ENCODE measurements around the gene CTAGE8. TPM values are rescaled to one million over a fixed set of nuclear protein-coding genes. Genes with fewer than 3 reads are reported as not detected.
"Not testable (repeated sequence)": the region's sequence is repeated elsewhere in the genome, so short reads cannot be mapped to it uniquely, and the experiment has no call there.

CTAGE8 gene
- total RNA-seq, 2 donors from 2014 or later, result 0.28 to 0.61 TPM

DNA sequence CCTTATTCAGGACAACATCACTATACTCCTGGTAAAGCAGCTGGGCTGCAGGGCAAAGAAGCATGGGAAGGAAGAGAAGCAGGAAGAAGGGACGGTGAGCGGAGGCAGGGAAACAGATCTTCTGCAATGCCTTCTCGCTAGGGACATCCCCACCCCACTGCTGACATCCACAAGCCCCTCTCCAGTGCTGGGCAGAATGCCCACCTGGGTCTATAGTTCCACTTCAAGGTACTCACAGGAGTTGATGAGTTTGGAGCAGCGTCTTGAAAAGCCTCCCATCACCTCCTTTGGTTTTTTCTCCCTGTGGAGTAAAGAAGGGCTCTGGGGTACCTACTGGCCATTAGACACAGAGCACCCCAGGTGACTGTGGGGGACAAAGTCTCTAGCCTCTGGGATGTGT is 13.4 kb upstream of the CTAGE8 start:
- not testable (repeated sequence) for H3K36me3 Mint-ChIP-seq (ENCODE audit: low read depth); H3K27ac Mint-ChIP-seq; H3K27me3 Mint-ChIP-seq; ATAC-seq (replicated peaks); H3K9me3 Mint-ChIP-seq; H3K4me1 Mint-ChIP-seq; H3K4me3 Mint-ChIP-seq

DNA sequence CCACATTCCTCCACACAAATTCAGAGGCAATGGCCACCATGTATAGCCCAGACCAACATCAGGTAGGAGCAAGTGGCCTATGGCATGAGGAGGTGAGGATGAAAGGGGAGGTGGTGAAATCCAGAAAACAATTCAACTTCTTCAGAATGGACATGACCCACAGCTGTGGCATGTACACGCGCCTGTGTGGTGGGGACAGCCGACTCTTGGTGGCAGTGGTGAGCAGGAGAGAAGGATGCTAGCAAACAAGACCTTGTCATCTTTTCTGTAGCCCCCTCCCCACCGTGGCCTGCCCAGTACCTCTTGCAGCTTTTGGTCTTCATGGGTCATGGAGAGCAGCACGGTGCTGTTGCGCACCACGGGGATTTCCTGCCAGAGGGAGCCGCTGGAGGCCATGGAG is 12.9 kb upstream of the CTAGE8 start:
- not testable (repeated sequence) for H3K27ac Mint-ChIP-seq

DNA sequence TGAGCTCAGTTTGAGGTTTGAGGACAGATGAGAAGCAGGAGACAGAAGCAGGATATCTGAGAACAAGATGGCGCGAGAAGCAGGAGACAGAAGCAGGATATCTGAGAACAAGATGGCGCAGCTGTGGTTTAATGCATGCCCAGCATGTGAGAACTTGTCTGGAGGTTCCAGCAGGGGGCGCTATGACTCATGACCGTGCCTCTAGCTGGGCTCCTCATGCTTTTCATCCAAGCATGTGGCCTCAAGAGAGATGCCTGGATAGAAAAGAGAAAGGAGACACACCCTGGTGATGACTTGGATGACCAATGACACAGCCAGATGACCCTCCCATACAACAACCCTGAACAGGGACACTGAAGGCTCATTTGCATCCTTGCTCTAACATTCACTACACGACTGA is 10.9 kb upstream of the CTAGE8 start:
- H3K27me3 Mint-ChIP-seq; H3K9me3 Mint-ChIP-seq; H3K36me3 Mint-ChIP-seq (ENCODE audit: low read depth); H3K4me3 Mint-ChIP-seq; H3K27ac Mint-ChIP-seq; H3K4me1 Mint-ChIP-seq: not testable (repeated sequence)
- peak; percentile 60 for ATAC-seq (replicated peaks)

More for the DNA sequence above, 12.9 kb upstream of the CTAGE8 start:
- not testable (repeated sequence) for H3K4me1 Mint-ChIP-seq; H3K9me3 Mint-ChIP-seq; H3K36me3 Mint-ChIP-seq (ENCODE audit: low read depth); ATAC-seq (replicated peaks); H3K4me3 Mint-ChIP-seq; H3K27me3 Mint-ChIP-seq

DNA sequence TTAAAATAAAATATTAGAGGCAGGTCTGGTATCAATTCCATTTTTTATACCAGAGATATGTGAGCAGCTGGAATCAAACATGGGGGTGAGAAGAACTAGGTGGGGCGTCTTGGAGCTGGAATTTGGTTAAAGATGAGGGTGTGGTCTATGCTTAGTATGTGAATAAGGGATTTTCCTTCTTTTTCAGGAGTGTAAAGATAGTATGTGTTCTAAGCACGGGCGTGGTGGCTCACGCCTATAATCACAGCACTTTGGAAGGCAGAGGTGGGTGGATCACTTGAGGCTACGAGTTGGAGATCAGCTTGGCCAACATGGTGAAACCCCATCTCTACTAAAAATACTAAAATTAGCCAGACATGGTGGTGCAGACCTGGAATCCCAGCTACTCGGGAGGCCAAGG is 6.2 kb upstream of the CTAGE8 start:
- not testable (repeated sequence) for H3K36me3 Mint-ChIP-seq (ENCODE audit: low read depth); H3K27ac Mint-ChIP-seq; ATAC-seq (replicated peaks); H3K4me3 Mint-ChIP-seq; H3K4me1 Mint-ChIP-seq; H3K9me3 Mint-ChIP-seq; H3K27me3 Mint-ChIP-seq

DNA sequence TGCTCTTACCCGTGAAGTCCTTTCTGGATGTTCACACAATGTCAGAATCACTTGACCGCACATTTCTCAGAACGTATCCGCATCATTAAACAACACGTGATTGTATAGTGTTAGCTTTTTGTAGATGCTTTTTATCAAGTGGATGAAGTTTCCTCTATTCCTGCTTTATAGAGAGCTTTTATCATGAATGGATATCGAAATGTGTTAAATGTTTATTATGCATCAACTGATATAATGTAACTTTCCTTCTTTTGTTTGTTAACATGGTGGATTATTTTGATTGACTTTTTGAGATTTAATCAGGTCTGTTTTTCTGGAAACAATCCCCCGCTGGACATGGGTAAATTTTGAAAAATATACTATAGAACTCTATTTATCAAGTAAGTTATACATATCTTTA is 4.4 kb downstream of the CTAGE8 start, which contains the start of gene OR2A7:
Gene OR2A7, minus strand, starts transcription at position 101 of the 400 bp plus-strand sequence. CDS start 5,164 bp downstream, outside the sequence.
- not testable (repeated sequence) for H3K36me3 Mint-ChIP-seq (ENCODE audit: low read depth); ATAC-seq (replicated peaks); H3K4me1 Mint-ChIP-seq; H3K9me3 Mint-ChIP-seq; H3K4me3 Mint-ChIP-seq; H3K27ac Mint-ChIP-seq; H3K27me3 Mint-ChIP-seq

DNA sequence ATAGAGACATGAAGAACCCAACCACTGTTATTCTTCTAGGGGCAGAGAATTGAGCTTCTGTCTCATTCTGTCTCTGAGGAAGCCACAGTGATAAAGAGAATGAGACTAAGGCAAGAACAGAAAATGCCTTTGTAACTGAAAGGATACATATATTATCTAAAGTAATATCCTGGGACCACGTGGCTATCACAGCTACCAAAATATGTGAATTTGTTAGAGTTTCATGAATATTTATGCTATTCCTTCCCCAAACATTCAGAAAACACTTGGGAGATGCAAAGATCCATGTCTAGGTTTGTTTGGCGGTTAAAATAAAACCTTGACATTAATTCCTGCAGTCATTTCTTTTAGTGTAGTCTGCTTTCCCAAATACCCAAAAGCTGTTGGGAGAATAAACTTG is 7.0 kb downstream of the CTAGE8 start:
- H3K36me3 Mint-ChIP-seq (ENCODE audit: low read depth); H3K4me3 Mint-ChIP-seq; H3K9me3 Mint-ChIP-seq; H3K27ac Mint-ChIP-seq; ATAC-seq (replicated peaks); H3K27me3 Mint-ChIP-seq; H3K4me1 Mint-ChIP-seq: not testable (repeated sequence)

DNA sequence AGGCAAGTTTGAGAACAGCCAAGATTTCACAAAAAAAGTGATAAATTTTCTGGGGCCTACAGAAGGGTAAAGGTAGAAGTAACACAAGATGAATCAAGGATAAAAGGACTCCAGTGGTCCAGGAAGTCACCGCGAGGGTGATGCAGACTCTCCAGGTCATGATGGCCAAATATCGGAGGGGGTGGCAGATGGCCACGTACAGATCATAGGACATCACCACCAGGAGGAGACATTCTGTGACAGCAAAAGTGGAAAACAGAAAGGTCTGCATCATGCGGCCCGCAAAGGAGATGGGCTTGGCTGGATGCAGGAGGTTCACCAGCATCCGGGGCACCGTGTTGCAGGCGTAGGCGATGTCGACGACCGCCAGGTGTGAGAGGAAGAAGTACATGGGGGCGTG is 10.0 kb downstream of the CTAGE8 start:
- H3K4me1 Mint-ChIP-seq; H3K27ac Mint-ChIP-seq; H3K36me3 Mint-ChIP-seq (ENCODE audit: low read depth); H3K9me3 Mint-ChIP-seq; ATAC-seq (replicated peaks); H3K27me3 Mint-ChIP-seq; H3K4me3 Mint-ChIP-seq: not testable (repeated sequence)

DNA sequence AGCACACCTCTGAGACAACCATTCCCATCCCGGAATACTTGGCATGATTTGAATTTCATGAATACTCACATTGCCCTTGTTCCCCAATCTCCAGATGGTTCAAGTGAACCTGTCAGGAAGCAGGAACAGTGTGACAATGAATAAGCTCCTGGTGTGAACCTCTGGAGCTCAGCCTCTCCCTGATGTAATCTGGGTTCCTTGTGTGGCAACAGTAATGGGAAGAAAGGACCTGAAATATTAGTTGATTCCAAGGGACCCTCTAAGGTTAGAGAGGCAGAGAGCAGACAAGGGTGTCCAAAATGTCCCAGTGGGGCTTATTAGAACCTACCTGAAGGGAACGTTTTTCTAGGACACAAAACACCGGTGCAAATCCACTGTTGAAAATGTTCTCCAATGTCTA is 13.0 kb downstream of the CTAGE8 start:
- no peak for ATAC-seq (replicated peaks)
- no peaks in the 10 kb centered on the region for H3K4me1 Mint-ChIP-seq
- no peaks in the 10 kb centered on the region for H3K27me3 Mint-ChIP-seq
- H3K36me3 Mint-ChIP-seq (ENCODE audit: low read depth), result no peaks in the 10 kb centered on the region
- H3K4me3 Mint-ChIP-seq, result no peak overlapping the region
- H3K9me3 Mint-ChIP-seq, result no peaks in the 10 kb centered on the region
- no peak overlapping the region for H3K27ac Mint-ChIP-seq

DNA sequence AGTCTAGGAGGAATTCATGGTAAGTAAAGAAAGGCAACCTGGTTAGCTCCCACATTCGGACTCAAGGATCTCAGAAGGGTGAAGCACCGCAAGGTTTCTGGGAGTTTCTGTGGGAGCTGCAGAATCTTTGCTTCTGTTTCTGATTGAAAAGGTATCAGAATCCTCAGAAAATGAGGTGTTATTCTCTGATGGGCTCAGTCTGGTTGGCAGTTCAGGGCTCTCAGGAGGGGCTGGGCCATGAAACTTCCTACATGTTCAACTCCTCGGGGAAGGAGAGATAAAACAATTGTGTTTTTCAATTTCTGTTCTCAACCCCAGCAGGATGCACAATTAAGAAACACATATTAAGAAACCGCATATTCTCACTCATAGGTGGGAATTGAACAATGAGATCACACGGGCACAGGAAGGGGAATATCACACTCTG is 13.6 kb downstream of the CTAGE8 start:
- H3K27me3 Mint-ChIP-seq, result no peaks in the 10 kb centered on the region

DNA sequence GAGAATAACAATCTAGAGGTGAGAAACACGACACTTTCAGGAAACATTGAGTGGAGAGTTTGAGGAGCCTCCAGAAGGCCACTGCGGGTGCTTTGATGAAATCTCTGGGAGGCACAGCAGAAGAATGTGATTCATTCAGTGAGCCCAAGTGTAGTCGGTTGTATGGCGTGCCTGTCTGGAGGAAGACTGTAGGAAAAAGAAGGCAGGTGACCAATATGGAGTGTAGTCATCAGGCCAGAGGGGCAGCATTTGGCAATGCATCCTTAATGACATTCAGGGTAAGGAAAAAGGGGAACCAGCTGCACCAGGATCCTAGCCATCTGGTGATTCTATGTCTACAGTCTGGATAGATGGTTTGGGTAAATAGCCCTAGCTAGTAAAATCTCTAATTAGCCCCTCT is 16.8 kb downstream of the CTAGE8 start:
- not testable (repeated sequence) for ATAC-seq (replicated peaks); H3K4me3 Mint-ChIP-seq; H3K36me3 Mint-ChIP-seq (ENCODE audit: low read depth); H3K27ac Mint-ChIP-seq; H3K27me3 Mint-ChIP-seq; H3K9me3 Mint-ChIP-seq; H3K4me1 Mint-ChIP-seq

More for the DNA sequence above, 13.6 kb downstream of the CTAGE8 start:
- Mint-ChIP-seq H3K27ac (no peak overlapping the region), H3K9me3 (no peaks in the 10 kb centered on the region), H3K4me1 (no peaks in the 10 kb centered on the region), H3K4me3 (no peak overlapping the region), H3K36me3 (ENCODE audit: low read depth) (no peaks in the 10 kb centered on the region)
- no peak for ATAC-seq (replicated peaks)

DNA sequence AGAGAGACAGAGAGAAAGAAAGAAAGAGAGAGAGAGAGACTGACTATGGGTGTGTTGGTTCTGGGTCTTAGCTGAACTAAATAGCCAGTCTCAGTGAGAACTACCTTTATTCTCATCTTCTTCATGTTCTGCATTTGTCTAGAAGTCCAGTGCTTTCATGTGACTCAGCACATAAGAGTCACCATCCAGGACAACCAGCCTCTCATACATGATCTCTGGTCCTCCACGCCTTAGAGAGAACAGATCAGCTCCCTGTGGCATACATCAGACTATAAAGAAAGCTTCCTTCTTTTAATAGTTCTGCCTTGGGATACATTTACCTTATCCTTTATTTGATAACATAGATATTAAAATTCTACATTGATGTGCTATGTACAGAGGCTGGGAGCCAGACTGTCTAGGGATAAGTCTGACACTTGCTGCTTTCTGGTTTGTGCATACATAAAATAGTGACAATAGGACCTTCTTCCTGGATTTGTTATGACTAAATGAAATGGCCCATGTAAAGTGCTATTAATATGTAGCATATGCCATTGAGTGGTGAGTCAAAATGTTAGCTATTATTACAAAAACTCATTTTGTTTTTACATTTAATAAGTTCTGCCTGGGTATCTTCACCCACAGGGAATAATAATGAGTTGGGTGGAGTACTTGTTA is 21.3 kb downstream of the CTAGE8 start:
- not testable (repeated sequence) for H3K36me3 Mint-ChIP-seq (ENCODE audit: low read depth); ATAC-seq (replicated peaks); H3K4me1 Mint-ChIP-seq; H3K4me3 Mint-ChIP-seq; H3K27ac Mint-ChIP-seq; H3K9me3 Mint-ChIP-seq; H3K27me3 Mint-ChIP-seq

DNA sequence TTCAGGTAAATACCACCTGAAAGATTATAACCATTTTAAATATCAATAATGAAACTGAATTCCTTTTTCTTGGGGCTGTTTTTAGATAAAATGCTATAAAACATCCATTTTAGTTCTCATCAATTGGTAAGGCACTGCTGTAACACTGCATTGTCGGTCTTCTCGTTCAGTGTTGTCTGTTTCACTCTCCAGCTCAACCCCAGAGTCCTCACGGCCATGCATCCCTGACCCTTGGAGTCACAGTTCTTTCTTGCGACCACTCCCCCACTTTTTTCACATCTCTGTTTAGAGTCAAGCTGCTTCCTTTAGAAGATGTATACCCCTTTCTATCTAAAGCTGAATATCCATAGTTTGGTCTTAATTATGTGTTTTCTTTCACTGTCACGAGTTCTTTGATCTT is 22.1 kb downstream of the CTAGE8 start:
- H3K27ac Mint-ChIP-seq; H3K4me1 Mint-ChIP-seq; H3K9me3 Mint-ChIP-seq; H3K4me3 Mint-ChIP-seq; H3K27me3 Mint-ChIP-seq; H3K36me3 Mint-ChIP-seq (ENCODE audit: low read depth); ATAC-seq (replicated peaks): not testable (repeated sequence)

DNA sequence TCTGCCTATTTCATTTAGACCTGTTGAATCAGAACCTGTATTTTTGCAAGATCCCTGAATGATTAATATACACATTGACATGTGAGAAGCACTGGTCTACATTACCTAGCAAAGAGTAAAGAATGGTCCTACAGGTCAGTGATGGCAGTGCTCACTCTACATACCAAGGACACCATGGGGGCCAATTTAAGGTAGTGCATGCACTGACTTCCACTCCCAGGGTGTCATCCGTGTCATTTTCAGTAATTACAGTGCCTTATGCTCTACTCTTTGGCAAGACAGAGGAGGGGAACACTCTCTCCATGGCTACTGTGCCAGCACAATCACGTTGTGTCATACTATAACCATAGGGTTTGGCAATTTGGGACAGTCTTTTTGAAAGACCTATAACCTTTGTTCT is 23.7 kb downstream of the CTAGE8 start:
- not testable (repeated sequence) for H3K27ac Mint-ChIP-seq; H3K4me3 Mint-ChIP-seq; ATAC-seq (replicated peaks); H3K9me3 Mint-ChIP-seq; H3K36me3 Mint-ChIP-seq (ENCODE audit: low read depth); H3K27me3 Mint-ChIP-seq; H3K4me1 Mint-ChIP-seq

DNA sequence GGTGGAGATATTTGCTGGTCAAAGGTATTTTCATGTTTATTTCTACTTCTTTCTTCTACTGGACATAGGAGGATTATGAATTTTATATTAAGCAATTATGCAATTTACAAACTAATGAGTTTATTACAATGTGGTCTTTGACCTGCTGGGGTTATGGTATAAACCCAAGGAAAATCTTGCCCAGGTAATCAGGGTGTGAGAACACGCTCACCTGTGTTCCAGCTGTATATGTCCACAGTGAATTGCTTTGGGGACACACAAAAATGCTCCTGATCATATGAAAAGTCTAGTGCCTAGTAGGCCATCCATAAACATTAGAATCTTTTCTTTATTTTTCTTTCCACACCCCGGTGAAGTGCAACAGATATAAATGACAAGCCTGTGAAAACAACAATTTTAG is 29.7 kb downstream of the CTAGE8 start, which contains the start of gene OR2A42:
Gene OR2A42, minus strand, starts transcription at position 241 of the 400 bp plus-strand sequence. CDS start 6,762 bp downstream, outside the sequence.
- H3K27ac Mint-ChIP-seq, result not testable (repeated sequence)

DNA sequence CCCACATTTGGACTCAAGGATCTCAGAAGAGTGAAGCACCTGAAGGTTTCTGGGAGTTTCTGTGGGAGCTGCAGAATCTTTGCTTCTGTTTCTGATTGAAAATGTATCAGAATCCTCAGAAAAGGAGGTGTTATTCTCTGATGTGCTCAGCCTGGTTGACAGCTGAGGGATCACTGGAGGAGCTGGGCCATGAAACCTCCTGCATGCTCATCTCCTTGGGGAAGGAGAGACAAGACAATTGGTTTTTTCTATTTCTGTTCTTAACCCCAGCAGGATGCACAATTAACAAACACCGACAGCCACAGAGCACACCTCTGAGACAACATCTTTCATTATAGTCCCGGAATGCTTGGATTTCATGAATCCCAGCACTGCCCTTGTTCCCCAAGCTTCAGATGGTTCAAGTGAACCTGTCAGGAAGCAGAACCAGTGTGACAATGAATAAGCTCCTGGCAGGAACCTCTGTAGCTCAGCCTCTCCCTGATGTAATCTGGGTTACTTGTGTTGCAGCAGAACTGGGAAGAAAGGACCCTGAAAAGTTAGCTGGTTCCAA is 30.5 kb downstream of the CTAGE8 start:
- ATAC-seq (replicated peaks); H3K9me3 Mint-ChIP-seq; H3K27ac Mint-ChIP-seq; H3K36me3 Mint-ChIP-seq (ENCODE audit: low read depth); H3K27me3 Mint-ChIP-seq; H3K4me3 Mint-ChIP-seq; H3K4me1 Mint-ChIP-seq: not testable (repeated sequence)

More for the DNA sequence above, 29.7 kb downstream of the CTAGE8 start, which contains the start of gene OR2A42:
- not testable (repeated sequence) for H3K36me3 Mint-ChIP-seq (ENCODE audit: low read depth); H3K4me3 Mint-ChIP-seq; ATAC-seq (replicated peaks); H3K4me1 Mint-ChIP-seq; H3K9me3 Mint-ChIP-seq; H3K27me3 Mint-ChIP-seq

DNA sequence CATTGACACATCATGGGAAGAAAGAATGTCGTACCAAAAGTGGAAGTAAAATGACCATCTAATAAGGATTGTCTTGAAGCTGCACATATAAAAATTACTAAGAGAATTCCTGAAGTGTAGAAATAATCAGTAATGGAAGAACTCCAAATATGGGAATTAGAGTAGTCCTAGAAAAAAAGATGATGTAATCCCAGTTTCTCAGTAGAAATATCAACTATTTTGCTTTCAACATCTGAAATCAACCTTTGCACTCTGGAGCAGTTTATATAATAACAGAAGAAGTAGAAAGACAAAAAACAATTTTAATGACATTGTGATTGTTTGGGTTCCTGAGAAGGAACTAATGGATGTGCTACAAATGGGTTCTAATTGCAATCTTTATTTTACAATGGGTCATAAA is 36.0 kb downstream of the CTAGE8 start:
- not testable (repeated sequence) for H3K4me1 Mint-ChIP-seq; H3K27me3 Mint-ChIP-seq; ATAC-seq (replicated peaks); H3K36me3 Mint-ChIP-seq (ENCODE audit: low read depth); H3K9me3 Mint-ChIP-seq; H3K4me3 Mint-ChIP-seq; H3K27ac Mint-ChIP-seq
